ENCODE measurements around the gene SMYD3. TPM values are rescaled to one million over a fixed set of nuclear protein-coding genes. Genes with fewer than 3 reads are reported as not detected.
"Not testable (repeated sequence)": the region's sequence is repeated elsewhere in the genome, so short reads cannot be mapped to it uniquely, and the experiment has no call there.

The SMYD3 gene
- total RNA-seq, 1 experiment from 2014 or later, result 25.5 TPM

DNA sequence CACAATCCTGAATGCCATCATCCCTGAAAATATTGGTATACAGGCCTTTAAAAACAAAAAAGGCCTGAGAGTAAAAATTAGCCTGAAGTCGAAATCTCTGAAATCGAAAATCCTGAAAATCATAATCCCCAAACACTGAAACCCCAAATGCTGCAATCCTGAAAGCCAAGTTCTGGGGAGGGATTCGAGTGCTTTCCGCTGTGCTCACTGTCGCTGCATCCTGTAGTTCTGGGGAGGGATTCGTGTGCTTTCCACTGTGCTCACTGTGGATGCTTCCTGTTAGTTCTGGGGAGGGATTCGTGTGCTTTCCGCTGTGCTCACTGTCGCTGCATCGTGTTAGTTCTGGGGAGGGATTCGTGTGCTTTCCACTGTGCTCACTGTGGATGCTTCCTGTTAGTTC is 435.5 kb downstream of the SMYD3 start:
- not testable (repeated sequence) for H3K27me3 Mint-ChIP-seq (ENCODE audit: low read depth); H4K8ac ChIP-seq (replicated peaks; ENCODE audit: insufficient read length, low read depth, low read length); H4K5ac ChIP-seq (ENCODE audit: insufficient read length, low read depth, low read length); H3K79me2 ChIP-seq (ENCODE audit: insufficient read depth, low read length); H2BK15ac ChIP-seq (ENCODE audit: low read depth, low read length); H3K18ac ChIP-seq (ENCODE audit: insufficient read length, low read depth, low read length); H3K9ac ChIP-seq (ENCODE audit: extremely low read depth, insufficient read length, low read length); H2AK5ac ChIP-seq (ENCODE audit: insufficient read length, low read length); H2BK12ac ChIP-seq (ENCODE audit: insufficient read length, low read depth, low read length); H3K14ac ChIP-seq (ENCODE audit: insufficient read depth, low read length); H3K27ac ChIP-seq (ENCODE audit: insufficient read length, low read depth, low read length); H3K4me3 Mint-ChIP-seq; H3K4ac ChIP-seq (ENCODE audit: low read depth, low read length); H4K20me1 ChIP-seq (ENCODE audit: control insufficient read depth, insufficient read depth, insufficient read length); H3K9me3 ChIP-seq (ENCODE audit: control insufficient read depth, low read depth, low read length); H2BK5ac ChIP-seq (ENCODE audit: insufficient read length, low read length); H3K23ac ChIP-seq (ENCODE audit: insufficient read length, low read depth, low read length); H3K4me2 ChIP-seq (ENCODE audit: insufficient read depth, insufficient read length, low read length); H3K36me3 Mint-ChIP-seq (ENCODE audit: insufficient read depth in 1 of 3, low read depth in 3 of 3); H3K23me2 ChIP-seq (ENCODE audit: insufficient read length, low read depth, low read length, poor library complexity, severe bottlenecking); H3K56ac ChIP-seq (ENCODE audit: insufficient read length, low read depth, low read length); H3K4me1 ChIP-seq (ENCODE audit: insufficient read depth, low read length); H4K91ac ChIP-seq (ENCODE audit: insufficient read length, low read depth, low read length); H2BK20ac ChIP-seq (ENCODE audit: low read depth, low read length, poor library complexity, severe bottlenecking); H2AFZ ChIP-seq (ENCODE audit: low read length); H3K27me3 ChIP-seq (ENCODE audit: insufficient read depth, low read length); DNase-seq; H3K79me1 ChIP-seq (ENCODE audit: insufficient read depth, low read depth, low read length, poor library complexity, severe bottlenecking); H3K9me3 Mint-ChIP-seq; H2BK120ac ChIP-seq (ENCODE audit: low read depth, low read length, poor library complexity, severe bottlenecking); H3T11ph ChIP-seq (ENCODE audit: low read length)
- H3K4me1 Mint-ChIP-seq, result peaks cover 46 to 58% of the 10 kb centered on the region in 2 experiments
- H3K27ac Mint-ChIP-seq, result peak overlapping the region in 2 of 3 experiments; percentile 14 to 56; a peak in 2 of 7 replicates
- WGBS (ENCODE audit: extremely low coverage, insufficient read length, low lambda C conversion rate), result no CpG with 5 or more reads among the region's 11 CpGs

Measured in H9 (cell line).